ENCODE results near the gene WNT10A.

The WNT10A gene

DNA sequence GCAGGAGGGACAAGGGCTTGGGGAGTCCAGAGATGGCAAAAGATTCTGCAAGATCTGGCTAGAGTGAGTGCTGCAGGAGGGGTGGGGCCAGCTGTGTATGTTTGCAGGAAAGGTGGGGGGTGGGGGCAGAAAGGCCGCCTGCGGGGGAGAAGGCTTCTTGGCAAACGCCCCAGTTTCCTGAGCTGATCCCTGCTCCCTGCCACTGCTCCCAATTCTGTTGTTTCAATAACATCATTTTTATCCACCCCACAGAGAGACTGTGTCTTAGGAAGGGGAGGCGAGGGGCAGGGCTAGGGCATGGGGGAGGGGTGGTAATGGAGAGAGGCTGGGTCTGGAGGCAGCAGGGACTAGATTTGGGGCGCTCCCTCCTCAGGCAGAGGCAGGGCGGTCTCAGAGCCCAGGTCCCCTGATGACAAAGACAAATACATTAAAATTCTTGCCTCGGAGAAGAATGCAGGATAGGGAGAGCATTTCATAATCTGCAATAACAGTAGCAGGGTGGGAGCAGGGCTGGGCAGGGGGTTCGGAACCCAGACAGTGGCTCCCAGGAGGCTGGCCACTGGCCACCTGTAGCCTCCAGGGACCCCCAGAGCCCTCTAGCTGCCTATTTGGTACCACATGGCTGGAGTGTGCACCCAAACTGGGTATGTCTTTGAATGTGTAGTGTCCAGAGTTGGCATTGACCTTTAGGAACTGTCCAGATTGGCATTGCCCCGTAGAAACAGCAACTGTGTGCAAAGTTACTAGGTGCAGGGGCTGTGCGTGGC is 23.1 kb upstream of the WNT10A start:
- DNase-seq (ENCODE audit: low read depth), result no peak

- no peak for DNase-seq (ENCODE audit: low read depth)
Observed at GRCh38 chr2:218858138-218858445, 22.6 kb upstream of the WNT10A start.

GRCh38 chr2:218858671-218859555 is 21.7 kb upstream of the WNT10A start:
- no peak for DNase-seq (ENCODE audit: low read depth)

- no peak for DNase-seq (ENCODE audit: low read depth)
Observed at GRCh38 chr2:218859556-218859987, 21.1 kb upstream of the WNT10A start, which contains the start of gene WNT6. WNT6 (plus strand) TSS chr2:218859805; CDS start chr2:218860038, 233 bp downstream.

- no peak for DNase-seq (ENCODE audit: low read depth)
Observed at GRCh38 chr2:218859988-218860831, 20.4 kb upstream of the WNT10A start.

- no peak for DNase-seq (ENCODE audit: low read depth)
Observed at GRCh38 chr2:218860950-218861381, 19.7 kb upstream of the WNT10A start.

DNA sequence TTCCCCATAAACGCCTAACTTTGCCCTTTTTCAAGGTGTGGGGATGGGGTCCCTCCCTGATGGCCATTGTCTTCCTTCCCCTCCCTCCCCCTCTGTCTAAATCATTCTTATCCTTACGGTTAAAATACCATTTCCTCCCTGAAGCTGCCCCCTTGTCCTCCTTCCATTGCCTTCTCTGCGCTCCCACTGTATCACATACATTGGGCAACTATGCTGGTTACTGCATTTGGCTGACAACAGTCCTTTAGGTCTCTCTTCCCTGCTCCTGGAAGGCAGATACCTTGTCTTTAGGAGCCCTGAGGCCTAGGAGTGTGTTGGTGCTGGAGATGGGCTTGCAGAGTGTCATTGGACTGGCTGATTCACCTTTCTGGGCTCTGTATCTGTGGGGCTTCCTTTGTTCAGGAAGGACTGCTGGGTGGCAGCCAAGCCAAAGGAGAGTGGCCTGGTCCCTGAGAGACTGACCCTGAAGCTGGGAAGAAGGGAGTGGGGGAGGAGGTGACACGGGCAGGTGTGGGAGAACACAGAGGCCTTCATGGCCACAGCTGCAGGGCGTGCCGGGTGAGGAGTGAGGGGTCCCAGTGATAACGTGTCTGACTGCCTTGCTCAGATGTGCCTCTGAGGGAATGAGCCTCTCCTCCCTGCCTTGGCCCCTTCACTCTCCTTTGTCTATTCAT is 18.9 kb upstream of the WNT10A start:
- no peak for DNase-seq (ENCODE audit: low read depth)

- DNase-seq (ENCODE audit: low read depth), result no peak
Observed at GRCh38 chr2:218863021-218863520, 17.6 kb upstream of the WNT10A start.

- DNase-seq (ENCODE audit: low read depth), result no peak
Observed at GRCh38 chr2:218865396-218865795, 15.3 kb upstream of the WNT10A start.

DNA sequence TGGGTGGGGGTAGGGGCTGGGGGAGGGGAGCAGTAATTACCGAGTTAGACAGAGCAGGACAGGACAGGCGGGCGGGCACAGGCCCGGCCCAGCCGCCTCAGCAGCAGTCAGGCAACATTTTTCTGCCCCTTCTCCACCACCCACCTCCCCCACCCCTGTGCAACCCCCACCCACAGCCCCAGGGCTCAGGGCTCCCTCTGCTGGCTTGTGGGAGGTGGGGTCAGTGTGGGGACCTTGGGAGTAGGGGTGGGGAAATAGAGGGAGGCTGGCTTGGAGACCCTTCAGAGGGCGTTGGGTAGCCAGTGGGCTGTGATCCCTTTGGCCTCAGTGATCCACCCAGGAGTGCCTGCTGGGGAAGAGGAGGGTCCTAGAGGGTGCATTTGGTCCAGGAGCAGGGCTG is 14.7 kb upstream of the WNT10A start:
- DNase-seq (ENCODE audit: low read depth), result no peak

DNA sequence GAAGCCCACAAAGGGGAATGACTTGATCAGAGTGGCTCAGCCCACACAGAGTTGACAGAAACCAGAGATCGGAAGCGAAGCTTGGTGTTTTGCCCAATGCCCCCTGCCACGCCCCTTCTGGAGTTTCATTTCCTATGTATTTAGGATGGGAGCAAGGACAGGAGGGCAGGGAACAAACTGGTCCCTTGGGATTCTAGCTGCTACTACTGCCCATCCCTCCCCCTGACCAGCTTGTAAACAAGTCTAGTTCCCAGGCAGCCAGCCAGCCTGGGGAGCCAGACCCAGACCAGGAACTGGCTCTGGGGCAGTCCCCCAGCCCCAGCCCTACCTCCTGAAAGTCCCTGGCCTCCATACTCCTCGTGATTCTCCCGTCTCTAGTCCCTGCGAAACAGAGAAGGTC is 12.8 kb upstream of the WNT10A start:
- no peak for DNase-seq (ENCODE audit: low read depth)

- DNase-seq (ENCODE audit: low read depth), result no peak
Observed at GRCh38 chr2:218869064-218869463, 11.6 kb upstream of the WNT10A start.

GRCh38 chr2:218870984-218871344 is 9.7 kb upstream of the WNT10A start:
- DNase-seq (ENCODE audit: low read depth), result no peak

DNA sequence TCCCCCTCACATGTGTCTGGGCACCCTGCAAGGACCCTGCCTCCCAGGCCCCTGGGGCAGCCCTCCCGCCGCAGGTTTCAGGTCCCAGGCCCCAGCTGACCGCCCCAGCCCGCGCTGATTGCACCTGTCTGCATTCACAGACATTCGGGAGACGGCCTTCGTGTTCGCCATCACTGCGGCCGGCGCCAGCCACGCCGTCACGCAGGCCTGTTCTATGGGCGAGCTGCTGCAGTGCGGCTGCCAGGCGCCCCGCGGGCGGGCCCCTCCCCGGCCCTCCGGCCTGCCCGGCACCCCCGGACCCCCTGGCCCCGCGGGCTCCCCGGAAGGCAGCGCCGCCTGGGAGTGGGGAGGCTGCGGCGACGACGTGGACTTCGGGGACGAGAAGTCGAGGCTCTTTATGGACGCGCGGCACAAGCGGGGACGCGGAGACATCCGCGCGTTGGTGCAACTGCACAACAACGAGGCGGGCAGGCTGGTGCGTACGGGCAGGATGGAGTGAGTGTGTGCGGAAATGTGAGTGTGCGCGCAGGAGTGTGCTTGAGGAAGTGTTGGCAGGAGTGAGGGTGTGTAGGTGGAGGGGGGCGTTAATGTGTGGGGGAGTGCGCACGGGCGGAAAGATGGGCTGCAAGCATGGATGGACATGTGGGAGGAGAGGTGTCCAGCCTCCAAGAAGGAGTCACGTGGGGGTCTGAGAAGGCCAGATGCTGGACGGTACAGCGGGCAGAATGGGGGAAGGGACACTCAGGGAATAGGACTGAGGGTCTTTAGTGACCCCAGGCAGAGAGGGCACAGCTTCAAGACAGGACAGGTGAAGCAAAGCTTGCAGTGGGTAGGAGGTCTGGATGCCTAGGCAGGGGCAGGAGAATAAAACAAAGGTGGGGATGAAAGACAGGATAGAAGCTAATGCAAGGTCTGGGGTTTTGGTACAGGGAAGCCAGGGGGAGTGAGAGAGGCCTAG is 9.0 kb upstream of the WNT10A start:
- DNase-seq (ENCODE audit: low read depth), result no peak

DNA sequence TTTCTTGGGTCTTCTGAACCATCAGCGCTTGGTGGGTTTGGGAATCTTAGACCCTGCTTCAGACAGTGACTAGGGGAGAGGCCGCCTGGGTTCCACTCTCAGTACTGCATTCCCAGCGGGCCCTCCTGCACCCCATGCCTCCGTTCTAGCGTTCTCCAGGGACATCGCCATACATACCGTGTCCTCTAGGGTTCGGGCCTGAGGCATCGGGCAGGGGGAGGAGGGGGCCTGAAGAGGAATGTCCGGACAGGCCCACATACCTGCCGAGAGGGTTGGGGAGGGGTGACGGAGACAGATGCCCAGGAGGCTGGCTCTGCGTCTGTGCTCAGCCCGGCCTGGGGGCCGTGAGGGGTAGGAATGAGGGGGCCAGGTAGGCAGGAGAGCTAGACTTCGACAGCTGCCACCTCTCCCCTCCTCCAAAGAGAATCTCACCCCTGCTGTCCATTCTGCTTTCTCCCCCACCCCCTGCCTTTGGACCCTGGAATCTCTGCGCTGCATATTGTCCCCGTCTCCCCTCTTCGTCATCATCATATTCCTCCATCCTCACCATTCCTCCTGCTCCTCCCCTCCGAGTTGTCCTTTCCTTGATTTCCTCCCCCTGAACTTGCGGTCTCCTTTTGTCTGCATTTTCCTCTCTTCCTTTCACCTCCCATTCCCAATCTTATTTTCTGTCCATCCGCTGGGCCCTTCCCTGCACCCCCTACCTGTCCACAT is 7.8 kb upstream of the WNT10A start:
- DNase-seq (ENCODE audit: low read depth), result no peak

DNA sequence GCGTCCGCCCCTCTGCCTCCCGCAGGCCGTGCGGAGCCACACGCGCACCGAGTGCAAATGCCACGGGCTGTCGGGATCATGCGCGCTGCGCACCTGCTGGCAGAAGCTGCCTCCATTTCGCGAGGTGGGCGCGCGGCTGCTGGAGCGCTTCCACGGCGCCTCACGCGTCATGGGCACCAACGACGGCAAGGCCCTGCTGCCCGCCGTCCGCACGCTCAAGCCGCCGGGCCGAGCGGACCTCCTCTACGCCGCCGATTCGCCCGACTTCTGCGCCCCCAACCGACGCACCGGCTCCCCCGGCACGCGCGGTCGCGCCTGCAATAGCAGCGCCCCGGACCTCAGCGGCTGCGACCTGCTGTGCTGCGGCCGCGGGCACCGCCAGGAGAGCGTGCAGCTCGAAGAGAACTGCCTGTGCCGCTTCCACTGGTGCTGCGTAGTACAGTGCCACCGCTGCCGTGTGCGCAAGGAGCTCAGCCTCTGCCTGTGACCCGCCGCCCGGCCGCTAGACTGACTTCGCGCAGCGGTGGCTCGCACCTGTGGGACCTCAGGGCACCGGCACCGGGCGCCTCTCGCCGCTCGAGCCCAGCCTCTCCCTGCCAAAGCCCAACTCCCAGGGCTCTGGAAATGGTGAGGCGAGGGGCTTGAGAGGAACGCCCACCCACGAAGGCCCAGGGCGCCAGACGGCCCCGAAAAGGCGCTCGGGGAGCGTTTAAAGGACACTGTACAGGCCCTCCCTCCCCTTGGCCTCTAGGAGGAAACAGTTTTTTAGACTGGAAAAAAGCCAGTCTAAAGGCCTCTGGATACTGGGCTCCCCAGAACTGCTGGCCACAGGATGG is 7.1 kb upstream of the WNT10A start:
- DNase-seq (ENCODE audit: low read depth), result no peak

DNA sequence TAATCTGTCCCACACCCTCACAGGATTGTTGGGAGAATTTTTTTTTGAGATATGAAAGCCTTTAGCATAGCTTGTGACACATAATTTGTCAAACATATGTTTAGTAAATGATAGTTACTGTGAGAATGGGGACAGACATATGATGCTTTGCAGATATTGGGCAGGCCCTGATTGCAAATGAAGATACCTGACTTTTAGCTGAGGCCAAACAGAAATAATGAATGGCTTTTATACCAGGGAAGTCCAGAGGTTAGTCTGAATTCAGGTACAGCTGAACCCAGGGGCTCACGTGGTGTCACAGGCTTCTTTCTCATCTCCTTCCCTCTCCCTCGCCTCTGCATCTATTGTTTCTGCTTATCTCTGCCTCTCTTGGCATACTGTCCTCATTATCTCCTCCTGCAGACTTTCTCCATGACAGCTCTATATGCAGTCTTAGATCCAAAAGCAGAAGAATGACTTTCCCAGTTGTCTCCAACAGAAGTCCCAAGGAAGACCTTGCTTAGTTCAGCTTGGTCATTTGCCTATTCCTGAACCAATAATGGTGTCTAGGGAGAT is 4.9 kb upstream of the WNT10A start:
- DNase-seq (ENCODE audit: low read depth), result no peak

DNA sequence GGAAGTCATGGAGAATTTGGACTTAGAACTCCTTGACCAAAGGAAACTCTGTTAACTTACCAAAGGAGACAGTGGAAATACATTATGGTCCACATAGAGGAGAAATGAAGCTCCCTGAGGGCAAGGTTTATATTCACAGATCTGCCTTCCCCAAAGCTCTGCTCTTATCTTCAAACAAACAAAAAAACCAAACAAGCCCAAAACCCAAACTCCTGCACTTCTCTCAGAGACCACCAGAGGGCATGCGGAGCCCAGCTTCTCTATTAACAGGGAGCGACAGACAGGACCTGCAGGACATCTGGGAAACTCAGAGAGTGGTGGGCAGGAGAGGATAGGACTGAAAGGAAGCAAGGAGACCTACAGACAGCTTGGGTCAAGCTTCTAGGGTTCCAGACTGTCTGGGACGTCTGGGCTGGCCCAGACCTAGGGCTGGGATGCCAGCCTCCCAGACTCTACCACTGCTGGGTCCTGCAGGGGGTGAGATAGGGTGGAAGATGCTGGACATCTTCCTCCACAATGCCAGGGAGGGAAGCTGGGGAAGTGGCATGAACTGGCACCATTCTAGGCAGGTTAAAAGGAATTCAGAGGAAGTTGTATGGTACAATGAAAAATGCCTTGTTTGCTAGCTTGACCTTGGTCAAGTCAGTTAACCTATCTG is 4.0 kb upstream of the WNT10A start:
- DNase-seq (ENCODE audit: low read depth), result peak; percentile 59

Measured in activated T-cell treated with anti-CD3 and anti-CD28 coated beads for 1 hour (primary cell).